ENCODE measurements around the gene NOSTRIN. TPM values are rescaled to one million over a fixed set of nuclear protein-coding genes. Genes with fewer than 3 reads are reported as not detected.
A peak's percentile ranks its signal among the peaks of the same experiment; 100 is the strongest.

The NOSTRIN gene
- total RNA-seq, 5 donors from 2014 or later (not counting 1 experiment from before 2014, with no cell fraction given) = 0.13 to 0.82 (median 0.45) TPM; not detected in 1

GRCh38 chr2:168843253-168843652, 40.8 kb downstream of the NOSTRIN start:
- 73% methylated on average over 3 of the region's 3 CpGs for WGBS (ENCODE audit: insufficient coverage)
- ChIA-PET CTCF (no interaction called here), POLR2A (no interaction called here)
- no peaks in the 10 kb centered on the region for H3K27me3 Mint-ChIP-seq
- H3K9me3 Mint-ChIP-seq = no peaks in the 10 kb centered on the region
- Histone ChIP-seq H3K27me3 (replicated peaks in 1 of 2; ENCODE audit: control insufficient read depth in 2 of 2, extremely low read depth in 1 of 2, insufficient read depth in 2 of 2, low read length in 1 of 2) (no peaks in the 10 kb centered on the region), H3K27ac (ENCODE audit: low read length) (no peak overlapping the region), H3K4me3 (ENCODE audit: control insufficient read depth in 1 of 2, extremely low read depth in 1 of 2, low read length in 1 of 2) (no peak overlapping the region), H3K4me1 (ENCODE audit: control insufficient read depth in 1 of 2, extremely low read depth in 1 of 2, insufficient read depth in 2 of 2, low read length in 2 of 2) (no peaks in the 10 kb centered on the region), H3K9me3 (no peaks in the 10 kb centered on the region), H3K36me3 (ENCODE audit: control insufficient read depth in 2 of 2, extremely low read depth in 1 of 2, insufficient read depth in 1 of 2, low read length in 1 of 2) (no peaks in the 10 kb centered on the region)
- no peak overlapping the region for H3K27ac Mint-ChIP-seq
- ATAC-seq (replicated peaks in 1 of 4) (no peak), DNase-seq (no peak)
- no peaks in the 10 kb centered on the region for H3K36me3 Mint-ChIP-seq
- H3K4me1 Mint-ChIP-seq = no peaks in the 10 kb centered on the region
- no peak overlapping the region for H3K4me3 Mint-ChIP-seq

DNA sequence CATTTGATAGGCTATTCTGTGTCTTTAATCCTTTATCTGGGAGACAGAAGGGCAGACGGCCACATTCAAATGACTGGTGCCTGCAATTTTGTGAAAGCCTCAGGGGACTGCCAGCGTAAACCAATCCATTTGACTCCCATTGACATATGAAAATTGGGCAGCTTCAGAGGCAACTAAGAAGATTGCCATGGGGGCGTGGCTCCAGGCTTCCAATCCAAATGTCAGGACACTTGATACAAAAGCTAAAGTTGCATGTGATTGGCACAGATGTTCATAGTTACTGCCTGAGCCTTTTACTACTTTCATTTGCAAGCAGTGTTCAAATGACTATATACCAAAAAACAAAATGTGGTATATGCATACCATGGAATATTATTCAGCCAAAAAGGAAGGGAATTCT, 45.8 kb downstream of the NOSTRIN start:
- 95% methylated on average over 3 of the region's 3 CpGs for WGBS (ENCODE audit: insufficient coverage)
- ChIA-PET CTCF (no interaction called here), POLR2A (no interaction called here)
- Mint-ChIP-seq H3K36me3 (no peaks in the 10 kb centered on the region), H3K27me3 (no peaks in the 10 kb centered on the region), H3K4me3 (no peak overlapping the region), H3K9me3 (no peaks in the 10 kb centered on the region), H3K4me1 (no peaks in the 10 kb centered on the region), H3K27ac (no peak overlapping the region)
- no peaks in the 10 kb centered on the region for H3K4me1 ChIP-seq (ENCODE audit: control insufficient read depth in 1 of 2, extremely low read depth in 1 of 2, insufficient read depth in 2 of 2, low read length in 2 of 2)
- no peak overlapping the region for H3K27ac ChIP-seq (ENCODE audit: low read length)
- H3K4me3 ChIP-seq (ENCODE audit: control insufficient read depth in 1 of 2, extremely low read depth in 1 of 2, low read length in 1 of 2) = no peak overlapping the region
- no peaks in the 10 kb centered on the region for H3K27me3 ChIP-seq (replicated peaks in 1 of 2; ENCODE audit: control insufficient read depth in 2 of 2, extremely low read depth in 1 of 2, insufficient read depth in 2 of 2, low read length in 1 of 2)
- DNase-seq = no peak
- H3K9me3 ChIP-seq = no peaks in the 10 kb centered on the region
- ATAC-seq (replicated peaks in 1 of 4) = no peak
- no peaks in the 10 kb centered on the region for H3K36me3 ChIP-seq (ENCODE audit: control insufficient read depth in 2 of 2, extremely low read depth in 1 of 2, insufficient read depth in 1 of 2, low read length in 1 of 2)

- ChIA-PET POLR2A (no interaction called here), CTCF (interaction anchor here in 1 of 2 donors (0.7 kb wide), 1 partner anchor 10 kb away, joined by 4 read pairs; no protein-coding TSS in a partner anchor)
- H3K4me1 ChIP-seq (ENCODE audit: control insufficient read depth in 1 of 2, extremely low read depth in 1 of 2, insufficient read depth in 2 of 2, low read length in 2 of 2) = no peaks in the 10 kb centered on the region
- no peaks in the 10 kb centered on the region for H3K36me3 Mint-ChIP-seq
- no peaks in the 10 kb centered on the region for H3K9me3 ChIP-seq
- no peak overlapping the region for H3K27ac ChIP-seq (ENCODE audit: low read length)
- DNase-seq (peak in 2 of 35 experiments; percentile 1 to 14), ATAC-seq (replicated peaks in 1 of 4) (peak in 1 of 4 experiments; percentile 26)
- WGBS (ENCODE audit: insufficient coverage) = no CpG with 5 or more reads among the region's 2 CpGs
- no peaks in the 10 kb centered on the region for H3K27me3 Mint-ChIP-seq
- no peak overlapping the region for H3K4me3 ChIP-seq (ENCODE audit: control insufficient read depth in 1 of 2, extremely low read depth in 1 of 2, low read length in 1 of 2)
- H3K9me3 Mint-ChIP-seq = peaks cover 0 to 4% (median 0%) of the 10 kb centered on the region in 3 donors
- H3K4me3 Mint-ChIP-seq = no peak overlapping the region
- no peaks in the 10 kb centered on the region for H3K36me3 ChIP-seq (ENCODE audit: control insufficient read depth in 2 of 2, extremely low read depth in 1 of 2, insufficient read depth in 1 of 2, low read length in 1 of 2)
- no peak overlapping the region for H3K27ac Mint-ChIP-seq
- H3K27me3 ChIP-seq (replicated peaks in 1 of 2; ENCODE audit: control insufficient read depth in 2 of 2, extremely low read depth in 1 of 2, insufficient read depth in 2 of 2, low read length in 1 of 2) = no peaks in the 10 kb centered on the region
- H3K4me1 Mint-ChIP-seq = no peaks in the 10 kb centered on the region
Measured at GRCh38 chr2:168849610-168850009, 47.2 kb downstream of the NOSTRIN start.

DNA sequence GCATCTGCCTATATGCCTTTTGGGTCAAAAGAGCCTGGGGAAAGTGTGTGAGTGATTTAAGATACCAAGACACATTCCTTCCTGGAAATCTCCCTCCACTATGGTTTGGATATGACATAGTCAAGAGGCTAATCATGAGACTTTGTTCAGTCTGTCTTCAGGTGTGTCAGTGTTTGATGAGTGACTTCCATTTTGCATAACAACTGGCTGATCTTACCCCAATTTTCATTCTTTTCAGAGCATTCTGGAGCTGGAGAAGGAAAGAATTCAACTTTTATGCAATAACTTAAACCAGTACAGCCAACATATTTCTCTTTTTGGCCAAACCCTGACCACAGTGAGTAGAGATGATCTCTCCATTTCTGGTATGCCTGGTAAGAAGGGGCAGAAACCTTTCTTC, 48.4 kb downstream of the NOSTRIN start:
- H3K4me1 Mint-ChIP-seq = no peaks in the 10 kb centered on the region
- Histone ChIP-seq H3K4me3 (ENCODE audit: control insufficient read depth in 1 of 2, extremely low read depth in 1 of 2, low read length in 1 of 2) (no peak overlapping the region), H3K9me3 (no peaks in the 10 kb centered on the region), H3K27me3 (replicated peaks in 1 of 2; ENCODE audit: control insufficient read depth in 2 of 2, extremely low read depth in 1 of 2, insufficient read depth in 2 of 2, low read length in 1 of 2) (no peaks in the 10 kb centered on the region), H3K36me3 (ENCODE audit: control insufficient read depth in 2 of 2, extremely low read depth in 1 of 2, insufficient read depth in 1 of 2, low read length in 1 of 2) (no peaks in the 10 kb centered on the region), H3K4me1 (ENCODE audit: control insufficient read depth in 1 of 2, extremely low read depth in 1 of 2, insufficient read depth in 2 of 2, low read length in 2 of 2) (no peaks in the 10 kb centered on the region), H3K27ac (ENCODE audit: low read length) (no peak overlapping the region)
- H3K4me3 Mint-ChIP-seq = no peak overlapping the region
- no peak for DNase-seq
- no peak for ATAC-seq (replicated peaks in 1 of 4)
- H3K36me3 Mint-ChIP-seq = no peaks in the 10 kb centered on the region
- ChIA-PET CTCF (interaction anchor here in 1 of 2 donors (0.6 kb wide), 1 partner anchor 478 kb away, joined by 3 read pairs; no protein-coding TSS in a partner anchor), POLR2A (no interaction called here)
- no peak overlapping the region for H3K27ac Mint-ChIP-seq
- peaks cover 0 to 5% (median 0%) of the 10 kb centered on the region in 3 donors for H3K9me3 Mint-ChIP-seq
- no peaks in the 10 kb centered on the region for H3K27me3 Mint-ChIP-seq

DNA sequence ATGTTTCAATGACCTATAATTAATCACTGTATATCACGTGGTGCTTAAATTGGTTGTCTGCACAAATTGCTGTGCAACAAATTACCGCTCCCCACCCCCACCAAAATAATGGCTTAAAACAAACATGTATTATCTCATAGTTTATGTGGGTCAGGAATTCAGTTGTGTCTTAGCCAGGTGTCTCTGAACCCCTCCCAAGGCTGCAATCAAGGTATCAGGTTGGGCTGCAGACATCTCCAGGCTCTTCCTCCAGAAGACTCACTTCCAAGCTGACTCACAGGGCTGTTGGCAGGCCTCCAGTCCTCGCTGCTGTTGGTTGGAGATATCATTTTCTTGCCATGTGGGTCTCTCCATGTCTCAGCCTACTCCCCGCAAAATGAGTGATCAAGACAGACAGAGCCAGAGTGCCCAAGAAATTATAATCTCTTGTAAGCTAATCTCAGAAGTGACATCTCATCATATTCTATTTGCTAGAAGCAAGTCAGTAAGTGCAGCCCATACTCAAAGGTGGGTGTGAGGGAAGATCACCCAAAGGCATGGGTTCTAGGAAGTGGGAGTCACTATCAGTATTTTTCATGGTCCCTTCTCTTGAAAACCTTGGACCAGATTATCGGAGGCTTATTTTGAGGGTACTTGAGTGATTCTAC, 49.4 kb downstream of the NOSTRIN start:
- no peak for ATAC-seq (replicated peaks in 1 of 4)
- peak in 1 of 35 experiments; percentile 1 for DNase-seq
- no peaks in the 10 kb centered on the region for H3K4me1 Mint-ChIP-seq
- H3K4me3 Mint-ChIP-seq = no peak overlapping the region
- CTCF ChIA-PET = no interaction called here
- peaks cover 0 to 5% (median 0%) of the 10 kb centered on the region in 3 donors for H3K9me3 Mint-ChIP-seq
- no peaks in the 10 kb centered on the region for H3K9me3 ChIP-seq
- H3K36me3 ChIP-seq (ENCODE audit: control insufficient read depth in 2 of 2, extremely low read depth in 1 of 2, insufficient read depth in 1 of 2, low read length in 1 of 2) = no peaks in the 10 kb centered on the region
- H3K4me1 ChIP-seq (ENCODE audit: control insufficient read depth in 1 of 2, extremely low read depth in 1 of 2, insufficient read depth in 2 of 2, low read length in 2 of 2) = no peaks in the 10 kb centered on the region
- POLR2A ChIA-PET = interaction anchor here in 1 of 2 donors (0.6 kb wide), 1 partner anchor 17 kb away, joined by 4 read pairs; no protein-coding TSS in a partner anchor
- H3K36me3 Mint-ChIP-seq = no peaks in the 10 kb centered on the region
- no peak overlapping the region for H3K27ac ChIP-seq (ENCODE audit: low read length)
- no CpG with 5 or more reads among the region's 5 CpGs for WGBS (ENCODE audit: insufficient coverage)
- H3K27ac Mint-ChIP-seq = no peak overlapping the region
- no peaks in the 10 kb centered on the region for H3K27me3 ChIP-seq (replicated peaks in 1 of 2; ENCODE audit: control insufficient read depth in 2 of 2, extremely low read depth in 1 of 2, insufficient read depth in 2 of 2, low read length in 1 of 2)
- H3K4me3 ChIP-seq (ENCODE audit: control insufficient read depth in 1 of 2, extremely low read depth in 1 of 2, low read length in 1 of 2) = no peak overlapping the region
- no peaks in the 10 kb centered on the region for H3K27me3 Mint-ChIP-seq

DNA sequence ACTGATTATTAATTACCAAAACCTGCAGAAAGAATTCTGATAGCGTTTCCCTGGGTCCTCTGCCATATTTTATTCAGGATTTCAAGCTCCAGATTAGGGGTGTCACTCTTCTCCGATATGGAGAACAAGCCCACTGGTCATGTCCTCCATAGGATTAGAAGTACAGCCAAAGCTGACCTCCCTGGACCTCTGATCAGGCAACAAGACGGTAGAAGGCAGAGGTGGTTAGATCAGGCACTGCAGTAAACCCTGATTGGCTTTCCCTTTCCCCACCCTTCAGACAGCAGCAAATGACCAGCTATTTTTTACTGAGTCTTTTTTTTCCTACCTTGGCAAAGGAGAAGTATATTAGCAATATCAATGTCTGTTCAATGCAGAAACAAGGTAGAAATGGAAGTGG, 50.0 kb downstream of the NOSTRIN start:
- H3K4me3 Mint-ChIP-seq = no peak overlapping the region
- H3K27ac Mint-ChIP-seq = no peak overlapping the region

More for the DNA sequence above, 50.0 kb downstream of the NOSTRIN start:
- ATAC-seq (replicated peaks in 1 of 4) = no peak
- POLR2A ChIA-PET = interaction anchor here in 1 of 2 donors (0.6 kb wide), 1 partner anchor 18 kb away, joined by 4 read pairs; no protein-coding TSS in a partner anchor
- Histone ChIP-seq H3K27ac (ENCODE audit: low read length) (no peak overlapping the region), H3K4me1 (ENCODE audit: control insufficient read depth in 1 of 2, extremely low read depth in 1 of 2, insufficient read depth in 2 of 2, low read length in 2 of 2) (no peaks in the 10 kb centered on the region), H3K36me3 (ENCODE audit: control insufficient read depth in 2 of 2, extremely low read depth in 1 of 2, insufficient read depth in 1 of 2, low read length in 1 of 2) (no peaks in the 10 kb centered on the region), H3K4me3 (ENCODE audit: control insufficient read depth in 1 of 2, extremely low read depth in 1 of 2, low read length in 1 of 2) (no peak overlapping the region), H3K27me3 (replicated peaks in 1 of 2; ENCODE audit: control insufficient read depth in 2 of 2, extremely low read depth in 1 of 2, insufficient read depth in 2 of 2, low read length in 1 of 2) (no peaks in the 10 kb centered on the region), H3K9me3 (no peaks in the 10 kb centered on the region)
- no peak for DNase-seq
- Mint-ChIP-seq H3K9me3 (peaks cover 0 to 5% (median 0%) of the 10 kb centered on the region in 3 donors), H3K36me3 (no peaks in the 10 kb centered on the region), H3K4me1 (no peaks in the 10 kb centered on the region), H3K27me3 (no peaks in the 10 kb centered on the region)
- CTCF ChIA-PET = no interaction called here
- WGBS (ENCODE audit: insufficient coverage) = no CpG with 5 or more reads among the region's 3 CpGs
